ENCODE results near the gene ODF4.
"Not testable (repeated sequence)": the region's sequence is repeated elsewhere in the genome, so short reads cannot be mapped to it uniquely, and the experiment has no call there.

The ODF4 gene

DNA sequence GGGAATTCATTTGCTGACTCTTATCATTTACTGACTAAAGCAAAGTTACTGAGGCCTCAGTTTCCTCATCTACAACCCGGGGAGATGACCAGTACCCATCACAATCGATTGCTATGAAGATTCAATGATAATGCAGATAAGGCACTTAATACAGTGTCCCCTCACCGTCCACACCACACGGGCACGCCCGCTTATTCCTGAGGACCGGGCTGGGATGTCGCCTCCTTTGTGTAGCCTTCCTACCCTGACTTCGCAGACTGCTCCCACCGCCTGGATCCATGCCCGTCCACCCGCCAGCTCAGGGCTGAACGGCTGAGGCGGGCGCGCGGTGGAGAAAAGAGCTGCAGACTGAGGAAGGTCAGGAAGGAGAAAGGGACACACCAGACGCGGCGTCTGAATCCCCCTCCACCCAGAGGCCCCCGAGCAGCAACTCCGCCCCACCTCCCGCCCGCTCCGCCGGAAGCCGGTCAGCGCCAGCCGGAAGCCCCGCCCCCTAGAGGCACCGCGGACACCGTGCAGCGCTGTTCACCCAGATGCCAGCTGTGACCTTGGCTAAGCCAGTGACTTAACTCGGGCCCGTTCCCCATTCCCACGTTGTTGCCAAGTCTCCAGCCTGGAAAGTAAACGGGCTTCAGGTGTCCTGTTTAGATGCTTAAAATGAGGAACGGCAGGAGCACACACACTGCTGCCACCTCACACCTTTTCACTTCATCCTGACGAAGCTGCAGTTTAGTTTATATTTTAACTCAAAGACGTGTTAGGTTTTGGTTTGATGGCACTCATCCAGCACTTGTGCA lies 36.8 kb downstream of the ODF4 start, which contains the start of gene KRABD2 (continued):
- TF ChIP-seq ZNF138 (tag by site-specific recombination; IDR thresholded peaks at IDR 0.05; ENCODE audit: borderline replicate concordance) (no peak), ZNF548 (tag by site-specific recombination; IDR thresholded peaks at IDR 0.05) (no peak), ZNF830 (tag by site-specific recombination; IDR thresholded peaks at IDR 0.05; ENCODE audit: low read depth) (no peak), MEIS1 (CRISPR knock-in tag; IDR thresholded peaks at IDR 0.05; ENCODE audit: borderline replicate concordance) (no peak), KLF16 (tag by site-specific recombination; IDR thresholded peaks at IDR 0.05) (0 out of 2 replicates have a peak, but pooled peaks have one; percentile 50), ZNF747 (tag by site-specific recombination; IDR thresholded peaks at IDR 0.05) (no peak)

DNA sequence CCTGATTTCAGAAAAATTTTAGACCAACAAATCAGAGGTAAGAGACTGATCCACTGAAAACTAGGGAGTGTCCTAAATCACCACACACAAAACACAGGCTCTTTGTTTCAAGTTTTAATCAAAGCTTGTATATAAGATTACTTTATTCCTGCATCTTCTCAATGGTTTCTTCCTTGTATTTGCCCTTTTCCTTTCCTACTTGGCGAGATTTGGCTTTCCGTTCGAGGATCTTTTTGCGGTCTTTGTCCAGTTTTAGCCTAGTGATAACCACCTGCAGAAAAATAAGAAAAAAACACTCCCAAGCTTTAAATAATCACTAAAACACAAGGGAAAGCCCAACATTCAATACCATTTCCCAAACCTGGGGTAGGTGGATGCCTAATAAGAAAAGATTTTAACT lies 37.8 kb downstream of the ODF4 start:
- peaks cover 51 to 66% of the 10 kb centered on the region in 2 experiments for H3K36me3 ChIP-seq (ENCODE audit: control insufficient read depth in 2 of 2, insufficient read depth in 1 of 2, low read length in 2 of 2)
- H3K4me3 ChIP-seq (ENCODE audit: low read depth, low read length) = no peak overlapping the region
- ChIA-PET POLR2A (interaction anchor here (0.6 to 2.2 kb wide), 13 partner anchors 11 to 408 kb away, joined by 3 to 11 read pairs (median 4); partner anchors contain the start of genes AURKB, NDEL1, RANGRF and SLC25A35), CTCF (interaction anchor here (0.5 to 2.9 kb wide), 15 partner anchors 9 to 408 kb away, joined by 3 to 9 read pairs (median 4); no protein-coding TSS in a partner anchor)
- peak; percentile 30; the same call in 1 of the 2 replicates for TF ChIP-seq IKZF3 (tag by site-specific recombination; IDR thresholded peaks at IDR 0.05)
- TF ChIP-seq, protein P1, sequence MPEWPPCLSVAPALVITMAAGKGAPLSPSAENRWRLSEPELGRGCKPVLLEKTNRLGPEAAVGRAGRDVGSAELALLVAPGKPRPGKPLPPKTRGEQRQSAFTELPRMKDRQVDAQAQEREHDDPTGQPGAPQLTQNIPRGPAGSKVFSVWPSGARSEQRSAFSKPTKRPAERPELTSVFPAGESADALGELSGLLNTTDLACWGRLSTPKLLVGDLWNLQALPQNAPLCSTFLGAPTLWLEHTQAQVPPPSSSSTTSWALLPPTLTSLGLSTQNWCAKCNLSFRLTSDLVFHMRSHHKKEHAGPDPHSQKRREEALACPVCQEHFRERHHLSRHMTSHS (tag by site-specific recombination; IDR thresholded peaks at IDR 0.05) = no peak
- TF ChIP-seq ZNF48 (tag by site-specific recombination; IDR thresholded peaks at IDR 0.05) = no peak
- TF ChIP-seq, protein P2, sequence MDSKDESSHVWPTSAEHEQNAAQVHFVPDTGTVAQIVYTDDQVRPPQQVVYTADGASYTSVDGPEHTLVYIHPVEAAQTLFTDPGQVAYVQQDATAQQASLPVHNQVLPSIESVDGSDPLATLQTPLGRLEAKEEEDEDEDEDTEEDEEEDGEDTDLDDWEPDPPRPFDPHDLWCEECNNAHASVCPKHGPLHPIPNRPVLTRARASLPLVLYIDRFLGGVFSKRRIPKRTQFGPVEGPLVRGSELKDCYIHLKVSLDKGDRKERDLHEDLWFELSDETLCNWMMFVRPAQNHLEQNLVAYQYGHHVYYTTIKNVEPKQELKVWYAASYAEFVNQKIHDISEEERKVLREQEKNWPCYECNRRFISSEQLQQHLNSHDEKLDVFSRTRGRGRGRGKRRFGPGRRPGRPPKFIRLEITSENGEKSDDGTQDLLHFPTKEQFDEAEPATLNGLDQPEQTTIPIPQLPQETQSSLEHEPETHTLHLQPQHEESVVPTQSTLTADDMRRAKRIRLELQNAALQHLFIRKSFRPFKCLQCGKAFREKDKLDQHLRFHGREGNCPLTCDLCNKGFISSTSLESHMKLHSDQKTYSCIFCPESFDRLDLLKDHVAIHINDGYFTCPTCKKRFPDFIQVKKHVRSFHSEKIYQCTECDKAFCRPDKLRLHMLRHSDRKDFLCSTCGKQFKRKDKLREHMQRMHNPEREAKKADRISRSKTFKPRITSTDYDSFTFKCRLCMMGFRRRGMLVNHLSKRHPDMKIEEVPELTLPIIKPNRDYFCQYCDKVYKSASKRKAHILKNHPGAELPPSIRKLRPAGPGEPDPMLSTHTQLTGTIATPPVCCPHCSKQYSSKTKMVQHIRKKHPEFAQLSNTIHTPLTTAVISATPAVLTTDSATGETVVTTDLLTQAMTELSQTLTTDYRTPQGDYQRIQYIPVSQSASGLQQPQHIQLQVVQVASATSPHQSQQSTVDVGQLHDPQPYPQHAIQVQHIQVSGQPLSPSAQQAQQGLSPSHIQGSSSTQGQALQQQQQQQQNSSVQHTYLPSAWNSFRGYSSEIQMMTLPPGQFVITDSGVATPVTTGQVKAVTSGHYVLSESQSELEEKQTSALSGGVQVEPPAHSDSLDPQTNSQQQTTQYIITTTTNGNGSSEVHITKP (tag by site-specific recombination; IDR thresholded peaks at IDR 0.05) = peak; percentile 81
- no peaks in the 10 kb centered on the region for H3K9me3 ChIP-seq (ENCODE audit: control insufficient read depth, insufficient read depth, low read depth, low read length)
- peak overlapping the region; percentile 90 for H3K27ac ChIP-seq (ENCODE audit: extremely low read depth, low read depth, low read length)
- H3K4me1 ChIP-seq (ENCODE audit: control insufficient read depth, insufficient read depth, low read length) = peaks cover 21% of the 10 kb centered on the region

DNA sequence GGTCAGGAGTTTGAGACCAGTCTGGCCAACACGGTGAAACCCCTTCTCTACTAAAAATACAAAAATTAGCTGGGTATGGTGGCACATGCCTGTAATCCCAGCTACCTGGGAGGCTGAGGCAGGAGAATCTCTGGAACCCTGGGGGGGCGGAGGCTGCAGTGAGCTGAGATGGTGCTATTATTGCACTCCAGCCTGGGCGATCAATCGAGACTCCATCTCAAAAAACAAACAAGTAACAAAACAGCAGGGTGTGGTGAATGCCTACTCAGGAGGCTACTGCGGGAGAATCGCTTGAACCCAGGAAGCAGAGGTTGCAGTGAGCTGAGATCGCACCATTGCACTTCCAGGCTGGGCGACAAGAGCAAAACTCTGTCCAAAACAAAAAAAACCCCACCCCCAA lies 38.5 kb downstream of the ODF4 start:
- TF ChIP-seq, protein P3, sequence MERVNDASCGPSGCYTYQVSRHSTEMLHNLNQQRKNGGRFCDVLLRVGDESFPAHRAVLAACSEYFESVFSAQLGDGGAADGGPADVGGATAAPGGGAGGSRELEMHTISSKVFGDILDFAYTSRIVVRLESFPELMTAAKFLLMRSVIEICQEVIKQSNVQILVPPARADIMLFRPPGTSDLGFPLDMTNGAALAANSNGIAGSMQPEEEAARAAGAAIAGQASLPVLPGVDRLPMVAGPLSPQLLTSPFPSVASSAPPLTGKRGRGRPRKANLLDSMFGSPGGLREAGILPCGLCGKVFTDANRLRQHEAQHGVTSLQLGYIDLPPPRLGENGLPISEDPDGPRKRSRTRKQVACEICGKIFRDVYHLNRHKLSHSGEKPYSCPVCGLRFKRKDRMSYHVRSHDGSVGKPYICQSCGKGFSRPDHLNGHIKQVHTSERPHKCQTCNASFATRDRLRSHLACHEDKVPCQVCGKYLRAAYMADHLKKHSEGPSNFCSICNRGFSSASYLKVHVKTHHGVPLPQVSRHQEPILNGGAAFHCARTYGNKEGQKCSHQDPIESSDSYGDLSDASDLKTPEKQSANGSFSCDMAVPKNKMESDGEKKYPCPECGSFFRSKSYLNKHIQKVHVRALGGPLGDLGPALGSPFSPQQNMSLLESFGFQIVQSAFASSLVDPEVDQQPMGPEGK (tag by site-specific recombination; IDR thresholded peaks at IDR 0.05) = peak; percentile 68
- TF ChIP-seq IKZF3 (tag by site-specific recombination; IDR thresholded peaks at IDR 0.05) = 0 out of 2 replicates have a peak, but pooled peaks have one; percentile 27
- peak; percentile 94 for TF ChIP-seq ZIC2 (tag by site-specific recombination; IDR thresholded peaks at IDR 0.05)
- TF ChIP-seq GLIS2 (tag by site-specific recombination; IDR thresholded peaks at IDR 0.05) = 0 out of 2 replicates have a peak, but pooled peaks have one; percentile 23
- TF ChIP-seq ZNF600 (tag by site-specific recombination; IDR thresholded peaks at IDR 0.05) = peak; percentile 75; the same call in 1 of the 2 replicates
- 0 out of 2 replicates have a peak, but pooled peaks have one; percentile 18 for TF ChIP-seq KLF8 (tag by site-specific recombination; IDR thresholded peaks at IDR 0.05)
- peak; percentile 88 for TF ChIP-seq ZBTB17 (tag by site-specific recombination; IDR thresholded peaks at IDR 0.05)
- TF ChIP-seq GLIS1 (tag by site-specific recombination; IDR thresholded peaks at IDR 0.05) = peak; percentile 95
- TF ChIP-seq OSR2 (tag by site-specific recombination; IDR thresholded peaks at IDR 0.05) = peak; percentile 92
- TF ChIP-seq, protein P4, sequence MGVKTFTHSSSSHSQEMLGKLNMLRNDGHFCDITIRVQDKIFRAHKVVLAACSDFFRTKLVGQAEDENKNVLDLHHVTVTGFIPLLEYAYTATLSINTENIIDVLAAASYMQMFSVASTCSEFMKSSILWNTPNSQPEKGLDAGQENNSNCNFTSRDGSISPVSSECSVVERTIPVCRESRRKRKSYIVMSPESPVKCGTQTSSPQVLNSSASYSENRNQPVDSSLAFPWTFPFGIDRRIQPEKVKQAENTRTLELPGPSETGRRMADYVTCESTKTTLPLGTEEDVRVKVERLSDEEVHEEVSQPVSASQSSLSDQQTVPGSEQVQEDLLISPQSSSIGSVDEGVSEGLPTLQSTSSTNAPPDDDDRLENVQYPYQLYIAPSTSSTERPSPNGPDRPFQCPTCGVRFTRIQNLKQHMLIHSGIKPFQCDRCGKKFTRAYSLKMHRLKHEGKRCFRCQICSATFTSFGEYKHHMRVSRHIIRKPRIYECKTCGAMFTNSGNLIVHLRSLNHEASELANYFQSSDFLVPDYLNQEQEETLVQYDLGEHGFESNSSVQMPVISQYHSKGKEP (tag by site-specific recombination; IDR thresholded peaks at IDR 0.05) = peak; percentile 42; the same call in 1 of the 2 replicates
- TF ChIP-seq ZNF660 (tag by site-specific recombination; IDR thresholded peaks at IDR 0.05) = peak; percentile 41; the same call in 1 of the 2 replicates
- peak; percentile 82 for TF ChIP-seq ZNF664 (tag by site-specific recombination; IDR thresholded peaks at IDR 0.05)
- H3K9me3 ChIP-seq (ENCODE audit: control insufficient read depth, insufficient read depth, low read depth, low read length); H3K4me3 ChIP-seq (ENCODE audit: low read depth, low read length); POLR2A ChIA-PET: not testable (repeated sequence)
- 0 out of 2 replicates have a peak overlapping the region, but pooled peaks have one; percentile 29 for H3K27ac ChIP-seq (ENCODE audit: extremely low read depth, low read depth, low read length)
- peaks cover 21% of the 10 kb centered on the region for H3K4me1 ChIP-seq (ENCODE audit: control insufficient read depth, insufficient read depth, low read length)
- CTCF ChIA-PET = interaction anchor here (0.6 to 2.2 kb wide), 4 partner anchors 8 to 408 kb away, joined by 3 to 7 read pairs (median 6); no protein-coding TSS in a partner anchor
- H3K36me3 ChIP-seq (ENCODE audit: control insufficient read depth in 2 of 2, insufficient read depth in 1 of 2, low read length in 2 of 2) = peaks cover 51 to 64% of the 10 kb centered on the region in 2 experiments

Measured in HEK293 (cell line).